Measurements from ENCODE around the gene NME9. TPM values are rescaled to one million over a fixed set of nuclear protein-coding genes. Genes with fewer than 3 reads are reported as not detected.

The NME9 gene
- total RNA-seq, 1 experiment from 2014 or later: not detected

- no peaks in the 10 kb centered on the region for H3K23me2 ChIP-seq (ENCODE audit: insufficient read length, low read depth, low read length, poor library complexity, severe bottlenecking)
- H3K9me3 Mint-ChIP-seq: no peaks in the 10 kb centered on the region
- no peaks in the 10 kb centered on the region for H3K4me1 Mint-ChIP-seq
- H3K4me3 Mint-ChIP-seq: no peak overlapping the region
- H3K27ac Mint-ChIP-seq: no peak overlapping the region; a peak in 1 of 7 replicates
- H3K36me3 Mint-ChIP-seq (ENCODE audit: insufficient read depth in 1 of 3, low read depth in 3 of 3): peaks cover 0 to 5% (median 0%) of the 10 kb centered on the region in 3 experiments; a peak in 3 of 7 replicates
- no peak overlapping the region for H3K9ac ChIP-seq (ENCODE audit: extremely low read depth, insufficient read length, low read length)
- H4K20me1 ChIP-seq (ENCODE audit: control insufficient read depth, insufficient read depth, insufficient read length): no peaks in the 10 kb centered on the region
- no peak overlapping the region for H2BK15ac ChIP-seq (ENCODE audit: low read depth, low read length)
- no peak overlapping the region for H4K5ac ChIP-seq (ENCODE audit: insufficient read length, low read depth, low read length)
- no peaks in the 10 kb centered on the region for H3K79me1 ChIP-seq (ENCODE audit: insufficient read depth, low read depth, low read length, poor library complexity, severe bottlenecking)
- no peaks in the 10 kb centered on the region for H3K4me1 ChIP-seq (ENCODE audit: insufficient read depth, low read length)
- no peaks in the 10 kb centered on the region for H3K9me3 ChIP-seq (ENCODE audit: control insufficient read depth, low read depth, low read length)
- H3K23ac ChIP-seq (ENCODE audit: insufficient read length, low read depth, low read length): no peak overlapping the region
- no peak overlapping the region for H4K91ac ChIP-seq (ENCODE audit: insufficient read length, low read depth, low read length)
- H2AK5ac ChIP-seq (ENCODE audit: insufficient read length, low read length): no peak overlapping the region
- no peak for DNase-seq
- no peak overlapping the region for H3K27ac ChIP-seq (ENCODE audit: insufficient read length, low read depth, low read length)
- H3K79me2 ChIP-seq (ENCODE audit: insufficient read depth, low read length): no peaks in the 10 kb centered on the region
- H2BK120ac ChIP-seq (ENCODE audit: low read depth, low read length, poor library complexity, severe bottlenecking): no peak overlapping the region
- TF ChIP-seq CTCF (conservative IDR thresholded peaks at IDR 0.05): no peak
- H3K18ac ChIP-seq (ENCODE audit: insufficient read length, low read depth, low read length): no peak overlapping the region
- H2AFZ ChIP-seq (ENCODE audit: low read length): no peak overlapping the region
- H3K4ac ChIP-seq (ENCODE audit: low read depth, low read length): no peak overlapping the region
- no peak overlapping the region for H4K8ac ChIP-seq (replicated peaks; ENCODE audit: insufficient read length, low read depth, low read length)
- H2BK20ac ChIP-seq (ENCODE audit: low read depth, low read length, poor library complexity, severe bottlenecking): no peak overlapping the region
- H3T11ph ChIP-seq (ENCODE audit: low read length): no peak overlapping the region
- WGBS (ENCODE audit: extremely low coverage, insufficient read length, low lambda C conversion rate): no CpG with 5 or more reads among the region's 1 CpG
- H3K4me2 ChIP-seq (ENCODE audit: insufficient read depth, insufficient read length, low read length): no peak overlapping the region
- no peak overlapping the region for H2BK5ac ChIP-seq (ENCODE audit: insufficient read length, low read length)
- no peak overlapping the region for H3K14ac ChIP-seq (ENCODE audit: insufficient read depth, low read length)
- no peaks in the 10 kb centered on the region for H3K27me3 ChIP-seq (ENCODE audit: insufficient read depth, low read length)
- H3K27me3 Mint-ChIP-seq (ENCODE audit: low read depth): no peaks in the 10 kb centered on the region
- no peak overlapping the region for H2BK12ac ChIP-seq (ENCODE audit: insufficient read length, low read depth, low read length)
- no peak overlapping the region for H3K56ac ChIP-seq (ENCODE audit: insufficient read length, low read depth, low read length)
Observed at GRCh38 chr3:138260611-138261010, 69.0 kb downstream of the NME9 start.
